Thyroid gland (tissue), 4 donors: ENCODE data around the gene TIMM23.

Experiments used
- CTCF ChIP-seq, 6 experiments: fragments of 200-600 bp in 3 of 6; fragments of 450-650 bp in 3 of 6; sonication (generic) in 3 of 6; IDR thresholded peaks; one replicate each; pipeline ENCODE4 v1.5.1; 2016 to 2019; ENCODE audit warnings: antibody characterized with exemption in 6 of 6, mild to moderate bottlenecking in 2 of 6, inconsistent platforms in 1 of 6, moderate library complexity in 1 of 6
- POLR2A ChIP-seq, 2 donors: fragments of 450-650 bp; IDR thresholded peaks; one replicate each; pipeline ENCODE4 v1.6.1; 2017; ENCODE audit warnings: antibody characterized with exemption in 2 of 2, mild to moderate bottlenecking in 2 of 2, moderate library complexity in 1 of 2

DNA sequence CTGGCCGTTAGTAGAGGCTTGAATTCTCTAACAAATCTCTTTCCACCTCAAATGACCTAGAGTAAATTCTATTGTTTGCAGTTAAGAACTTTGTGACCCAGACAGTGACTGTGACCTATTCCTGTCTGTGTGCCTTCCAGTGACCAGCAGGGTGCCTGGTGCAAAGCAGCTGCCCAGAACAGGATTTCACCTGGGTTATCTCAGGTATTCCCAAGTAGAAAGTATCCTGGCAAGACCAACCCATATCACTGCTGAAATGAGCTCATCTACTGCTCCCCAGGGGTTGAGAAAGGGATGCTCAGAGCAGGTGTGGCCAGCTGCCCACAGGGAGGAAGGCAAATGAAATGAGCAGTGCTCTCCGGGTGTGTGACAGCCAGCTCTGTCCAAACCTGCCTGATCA is 75.9 kb downstream of the TIMM23 start:
- TF ChIP-seq CTCF (IDR thresholded peaks at IDR 0.05) (no peak), POLR2A (IDR thresholded peaks at IDR 0.05) (no peak)
